HG03520 (cell line): ENCODE results near the gene CACHD1.

Experiments used
- ATAC-seq: cut with Tn5 transposase; IDR thresholded peaks from one replicate; pipeline ENCODE4 v1.9.1; 2021; ENCODE audit warnings: mild to moderate bottlenecking, moderate library complexity; ENCODE audit not compliant: unreplicated experiment

Gene CACHD1

DNA sequence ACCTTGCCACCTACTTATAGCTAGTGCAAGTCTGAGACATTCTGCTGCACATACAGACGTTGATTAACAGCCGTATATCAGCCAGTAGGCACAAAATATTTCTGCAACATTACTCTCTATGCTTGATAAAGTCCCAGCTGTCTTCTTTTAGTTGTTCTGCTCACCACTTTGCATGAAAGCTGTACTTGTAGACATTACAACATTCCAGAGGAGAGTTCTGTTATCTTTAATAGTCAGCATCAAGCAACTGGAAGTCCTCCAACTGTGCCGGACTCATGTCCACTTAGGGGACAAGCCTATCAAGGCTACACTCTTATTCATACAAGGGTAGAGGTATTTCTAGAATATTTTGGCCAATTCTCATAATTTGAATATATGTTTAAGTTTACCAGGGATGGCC is 50.0 kb downstream of the CACHD1 start:
- no peak for ATAC-seq

DNA sequence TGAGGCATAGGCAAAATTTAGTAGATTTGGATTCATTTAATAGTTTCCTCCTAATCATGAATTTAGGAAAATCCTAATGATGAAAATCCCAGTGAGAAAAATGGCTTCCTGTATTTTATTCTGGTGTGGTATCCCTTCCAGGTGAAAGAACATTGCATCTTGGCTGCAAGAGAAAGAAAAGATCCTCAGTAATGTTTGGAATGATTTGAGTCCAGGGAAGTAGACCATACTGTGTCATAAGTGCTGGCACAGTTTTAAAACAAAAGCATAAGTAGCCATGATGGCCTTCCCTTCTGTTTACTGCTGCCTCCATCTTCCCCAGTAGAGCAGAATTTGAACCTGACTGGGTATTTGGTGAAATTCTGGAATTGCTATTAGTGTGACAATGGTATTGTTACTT is 52.8 kb downstream of the CACHD1 start:
- no peak for ATAC-seq

DNA sequence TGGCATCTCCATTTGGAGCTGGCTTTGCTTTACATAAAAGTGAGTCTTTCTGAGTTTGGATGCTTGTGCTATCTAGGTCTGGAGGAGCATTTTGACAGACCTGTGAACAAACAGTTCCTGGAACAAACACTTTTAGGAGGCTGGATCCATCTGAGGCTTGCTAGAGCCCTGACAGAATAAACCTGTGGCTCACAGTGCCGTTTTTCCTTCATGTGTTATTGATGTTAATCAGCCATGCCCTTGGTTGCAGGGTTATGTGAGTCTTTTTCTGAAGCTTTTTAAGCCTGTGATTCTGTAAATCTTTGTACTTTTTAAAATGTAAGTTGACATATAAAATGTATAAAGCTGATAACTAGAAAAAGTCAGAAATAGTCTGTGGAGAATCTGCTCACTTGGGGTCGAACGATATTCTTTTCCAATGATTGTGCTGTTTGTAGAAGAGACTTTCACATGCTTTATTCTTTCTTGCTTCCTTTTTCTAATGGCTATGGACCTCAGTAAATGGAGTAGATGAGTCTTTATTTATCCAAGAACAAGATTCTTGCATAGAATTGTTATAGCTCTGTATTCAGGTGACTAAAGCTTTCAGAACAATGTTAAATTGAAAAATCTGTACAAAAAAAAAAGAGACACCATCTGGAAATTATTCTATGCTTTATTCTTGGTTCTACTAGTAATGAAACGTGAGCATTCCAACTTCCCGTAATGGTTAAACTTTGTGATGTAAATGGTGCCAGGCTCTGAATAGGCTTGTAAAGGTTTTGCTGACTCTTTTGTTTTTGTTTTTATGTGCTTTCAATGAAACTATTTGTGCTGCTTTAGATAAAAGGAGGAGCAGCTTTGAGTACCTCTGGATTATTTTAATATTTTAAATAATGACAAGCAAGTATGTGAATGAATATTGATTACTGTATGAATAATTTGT is 53.7 kb downstream of the CACHD1 start:
- no peak for ATAC-seq

DNA sequence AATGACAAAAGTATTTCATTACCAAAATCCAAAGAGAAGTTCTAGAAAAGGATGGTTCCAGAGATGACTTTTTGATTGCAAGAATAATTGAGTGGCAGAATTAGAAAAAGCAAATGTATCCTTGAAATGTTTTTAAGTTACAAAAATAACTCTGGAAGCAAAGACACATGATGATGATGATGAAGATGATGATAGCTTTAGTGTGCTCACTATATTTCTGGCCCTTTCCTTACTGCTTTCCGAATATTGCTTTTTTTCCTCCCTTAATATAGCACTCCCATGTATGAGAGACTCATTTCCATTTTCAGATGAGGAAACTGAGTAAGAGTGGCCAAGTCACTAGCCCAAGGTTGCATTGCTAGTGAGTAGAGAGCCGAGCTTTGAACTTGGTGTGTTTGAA is 54.7 kb downstream of the CACHD1 start:
- ATAC-seq = no peak

DNA sequence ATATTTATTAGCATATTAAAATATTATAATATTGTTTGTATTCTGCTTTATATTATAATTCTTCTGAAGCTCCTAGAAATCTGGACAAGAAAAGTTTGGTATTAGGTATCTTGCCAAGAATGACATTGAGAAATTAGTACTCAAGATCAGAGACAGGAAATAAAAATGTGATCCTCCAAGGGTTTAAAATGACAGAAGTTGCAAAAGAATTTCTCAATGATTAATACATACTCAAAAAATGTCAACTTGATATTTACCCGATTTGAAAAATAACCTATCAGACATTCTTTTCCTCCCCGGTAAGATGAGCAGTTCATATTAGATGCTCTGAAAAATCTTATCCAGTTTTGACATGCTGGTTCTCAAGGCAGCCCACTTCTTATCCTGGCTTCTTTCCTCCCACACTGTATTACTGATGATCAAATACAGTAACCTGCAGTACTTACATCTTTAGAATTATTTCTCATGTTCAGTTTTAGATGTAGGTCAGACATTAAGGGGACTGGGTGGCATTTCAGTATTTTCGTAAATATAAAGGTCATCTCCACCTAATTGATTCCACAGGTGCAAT is 55.3 kb downstream of the CACHD1 start:
- ATAC-seq = no peak

DNA sequence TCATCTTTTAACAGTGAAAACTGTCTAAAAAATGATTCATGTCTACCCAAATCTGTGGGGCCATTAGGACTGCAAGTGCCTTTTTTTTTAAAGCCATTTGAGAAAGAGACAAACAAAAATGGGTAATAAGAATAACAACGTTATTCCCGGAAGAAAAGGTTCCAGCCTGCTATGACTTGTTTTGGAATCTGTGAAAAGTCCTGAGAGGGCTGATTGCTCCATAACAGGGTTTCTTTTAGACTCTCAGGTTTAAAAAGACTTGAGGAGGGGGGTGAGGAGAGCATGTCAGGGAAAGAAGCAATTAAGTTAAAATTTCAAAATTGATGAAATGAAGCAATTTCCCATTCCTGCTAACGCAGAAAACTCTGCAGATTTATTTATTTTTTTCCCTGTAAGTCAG is 56.4 kb downstream of the CACHD1 start:
- no peak for ATAC-seq

DNA sequence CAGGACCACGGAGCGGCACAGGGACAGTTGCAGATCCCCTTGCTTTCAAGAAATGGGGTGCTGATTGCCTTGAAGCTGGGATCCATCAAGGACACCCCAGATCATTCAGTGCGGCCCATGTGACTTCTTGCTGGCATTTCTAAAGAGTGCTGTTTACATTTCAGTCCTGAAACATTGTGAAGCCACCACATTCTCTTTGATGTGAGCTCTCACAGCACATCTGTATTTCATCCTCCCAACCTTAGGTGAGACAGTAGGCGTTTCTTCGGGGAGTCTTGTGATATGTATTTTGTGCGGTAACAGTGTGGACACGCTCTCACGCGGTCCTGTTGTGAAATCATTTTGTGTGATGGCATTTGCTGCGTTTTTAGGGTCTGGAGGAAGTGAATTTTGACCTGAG is 57.2 kb downstream of the CACHD1 start:
- no peak for ATAC-seq

DNA sequence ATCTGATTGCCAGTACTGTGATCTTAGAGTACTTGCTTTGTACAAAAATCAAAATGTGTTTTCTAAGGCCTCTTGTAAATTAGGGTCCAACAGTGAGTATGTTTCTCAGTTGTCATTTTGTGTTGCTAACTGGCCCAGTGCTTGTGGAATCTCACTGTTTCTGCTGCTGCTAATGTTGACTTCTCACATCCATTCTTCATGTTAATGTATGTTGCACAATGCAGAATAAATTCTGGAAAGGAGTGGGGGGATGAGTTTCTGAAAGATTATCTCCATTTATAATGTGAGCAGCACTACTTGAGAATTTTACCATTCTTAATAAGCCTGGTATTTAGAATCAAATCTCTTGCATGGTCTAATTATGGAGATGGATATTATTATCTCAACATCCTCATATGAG is 57.9 kb downstream of the CACHD1 start:
- ATAC-seq = no peak

DNA sequence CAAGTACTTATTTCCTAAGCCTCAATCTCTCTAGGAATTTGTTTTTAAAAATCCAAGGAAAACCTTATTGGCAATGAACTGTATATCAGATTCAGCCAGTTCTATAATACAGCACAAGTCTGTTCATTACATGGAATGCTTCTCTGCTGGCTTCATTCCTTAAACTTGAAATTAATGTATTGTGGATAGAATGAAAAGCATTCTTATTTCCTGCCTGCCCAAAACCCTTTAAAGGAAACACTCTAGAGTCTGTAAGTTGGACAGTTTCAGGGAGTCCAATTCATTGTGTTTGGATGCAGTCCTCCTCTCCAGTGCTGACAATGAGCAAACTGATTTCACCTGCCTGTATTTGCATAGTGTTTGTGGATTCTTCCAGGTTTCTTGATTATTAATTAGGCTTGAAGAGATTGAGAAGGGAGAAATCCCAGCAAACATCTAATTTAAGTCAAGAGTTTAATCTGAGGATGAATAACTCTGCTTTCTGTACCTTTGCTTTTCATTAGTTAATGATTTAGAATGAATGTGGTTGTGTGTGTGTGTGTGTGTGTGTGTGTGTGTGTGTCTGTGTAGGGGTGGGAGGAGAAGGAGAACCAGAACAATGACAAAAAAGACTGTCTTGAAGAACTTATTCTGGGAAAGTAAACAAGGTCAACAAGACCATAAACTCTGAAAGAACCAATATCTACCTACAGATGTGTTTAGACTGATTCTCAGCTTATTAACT is 61.2 kb downstream of the CACHD1 start:
- ATAC-seq = no peak

DNA sequence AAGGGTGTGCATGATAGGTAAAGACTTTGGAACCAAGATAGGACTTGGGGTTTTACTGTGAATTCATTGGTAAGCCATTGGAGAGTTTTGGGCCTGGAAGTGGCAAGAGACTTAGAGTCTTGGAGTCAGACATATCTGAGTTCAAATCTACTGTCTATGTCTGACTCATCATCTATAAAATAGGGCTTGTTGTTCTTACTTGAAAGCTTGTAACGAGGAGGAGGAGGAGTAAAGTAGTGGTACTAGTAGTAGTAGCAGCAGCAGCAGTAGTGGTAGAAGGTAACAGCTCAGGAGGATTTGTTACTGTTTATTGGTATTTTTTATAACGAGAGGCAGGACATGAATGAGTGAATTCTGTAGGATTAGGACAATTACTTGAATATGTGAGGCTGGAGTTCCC is 62.7 kb downstream of the CACHD1 start:
- ATAC-seq = no peak

DNA sequence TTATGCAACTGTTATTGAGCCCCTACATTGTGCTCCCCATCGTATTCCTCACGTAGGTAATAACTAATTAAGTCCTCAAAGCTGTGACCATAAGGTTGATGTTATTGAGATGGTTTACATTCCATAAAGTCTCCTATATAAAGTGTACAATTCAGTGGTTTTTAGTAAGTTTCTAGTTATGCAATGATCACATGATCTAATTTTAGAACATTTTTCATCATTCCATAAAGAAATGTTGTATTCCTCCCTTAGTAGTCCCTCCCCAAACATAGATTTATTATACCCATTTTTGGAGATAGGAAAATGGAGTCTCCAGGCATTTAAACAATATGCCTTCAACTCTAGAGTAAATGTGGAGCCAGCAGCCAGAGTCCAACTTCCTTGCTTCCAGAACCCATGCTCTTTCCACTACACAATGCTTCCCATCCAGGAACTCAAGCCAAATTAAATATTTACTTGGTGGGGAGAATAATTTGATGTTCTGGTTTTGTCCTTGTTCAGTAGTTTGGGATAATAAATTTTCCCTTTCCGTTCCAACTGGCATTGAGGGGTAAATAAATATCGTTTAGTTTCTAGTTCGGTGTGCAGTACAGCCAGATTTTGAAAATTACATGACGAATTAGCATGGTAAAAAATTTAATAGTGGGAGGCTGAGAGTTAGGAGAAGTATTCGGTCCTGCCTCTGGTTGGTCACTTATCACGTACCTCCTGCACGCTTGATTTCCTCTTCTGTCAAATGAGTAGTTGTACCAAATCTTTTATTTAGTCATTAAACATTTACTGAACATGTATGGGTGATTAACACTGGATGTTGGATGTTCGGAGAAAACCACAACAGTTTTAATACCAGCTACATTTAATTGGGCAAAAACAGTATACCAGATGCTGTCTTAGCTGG is 66.3 kb downstream of the CACHD1 start:
- ATAC-seq = no peak

DNA sequence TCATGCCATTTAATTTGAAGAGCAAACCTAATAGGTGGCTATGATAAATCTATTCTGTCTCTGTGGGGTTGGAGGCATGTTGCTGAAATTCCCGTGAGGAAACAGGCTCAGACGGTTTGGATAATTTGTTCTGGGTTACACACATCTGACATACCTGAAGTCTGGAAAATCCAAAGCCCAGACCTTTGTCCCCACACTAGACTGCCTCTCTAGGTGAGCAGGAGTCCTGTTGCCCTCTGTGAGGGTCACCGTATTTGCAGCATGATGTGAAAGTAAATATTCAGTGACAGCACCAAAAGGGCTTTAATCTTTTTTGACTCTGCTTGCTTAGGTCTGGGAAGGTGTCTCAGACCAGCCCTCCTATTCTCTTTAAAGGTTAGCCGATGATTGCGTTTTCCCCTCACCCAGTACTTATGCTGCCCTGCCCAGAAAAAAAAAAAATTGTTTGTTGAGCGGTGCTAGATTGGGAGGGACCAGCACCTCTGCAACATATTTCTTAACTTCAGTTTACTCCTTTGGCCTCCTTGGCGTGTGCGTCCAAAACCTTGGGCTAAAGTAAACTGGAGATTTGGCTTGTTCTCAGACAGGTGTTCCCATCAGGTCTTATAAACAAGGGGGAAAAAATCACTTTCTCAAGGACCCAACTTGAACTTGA is 67.0 kb downstream of the CACHD1 start:
- ATAC-seq = no peak

DNA sequence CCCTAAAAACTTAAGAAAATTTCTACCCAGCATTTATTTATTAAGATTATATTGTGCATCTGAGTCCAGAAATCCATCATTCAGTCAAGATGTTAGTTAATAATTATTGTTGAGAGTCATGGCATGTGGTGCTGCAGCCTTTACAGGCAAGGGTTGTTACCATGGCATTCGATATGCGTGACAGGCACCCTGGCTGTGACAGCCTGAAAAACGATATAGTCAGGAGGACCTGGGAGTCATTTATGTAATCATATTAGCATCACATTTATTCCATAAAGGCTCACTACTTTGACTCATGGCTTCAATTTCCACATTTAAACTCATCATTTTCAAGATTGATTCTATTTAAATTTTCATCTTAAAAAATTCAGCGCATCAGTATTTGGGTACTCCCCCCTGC is 68.0 kb downstream of the CACHD1 start:
- ATAC-seq = no peak

DNA sequence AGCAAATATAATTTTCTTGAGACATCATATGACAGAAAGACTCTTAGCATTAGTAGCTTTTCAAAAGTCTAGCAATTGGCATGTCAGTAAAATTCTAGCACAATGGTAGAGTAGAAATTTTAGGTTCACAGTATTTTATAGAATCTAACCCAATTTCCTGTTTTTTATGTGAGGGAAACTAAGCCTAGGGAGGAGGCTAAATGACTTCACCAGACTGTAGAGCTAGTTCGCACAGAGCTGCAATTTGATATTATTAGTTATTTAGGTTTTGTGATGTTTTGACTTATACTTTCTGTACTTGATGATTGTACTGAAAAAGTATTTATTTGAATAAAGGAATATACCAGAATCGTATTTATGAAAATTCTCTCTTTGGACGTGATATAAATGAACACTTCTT is 68.5 kb downstream of the CACHD1 start:
- no peak for ATAC-seq

DNA sequence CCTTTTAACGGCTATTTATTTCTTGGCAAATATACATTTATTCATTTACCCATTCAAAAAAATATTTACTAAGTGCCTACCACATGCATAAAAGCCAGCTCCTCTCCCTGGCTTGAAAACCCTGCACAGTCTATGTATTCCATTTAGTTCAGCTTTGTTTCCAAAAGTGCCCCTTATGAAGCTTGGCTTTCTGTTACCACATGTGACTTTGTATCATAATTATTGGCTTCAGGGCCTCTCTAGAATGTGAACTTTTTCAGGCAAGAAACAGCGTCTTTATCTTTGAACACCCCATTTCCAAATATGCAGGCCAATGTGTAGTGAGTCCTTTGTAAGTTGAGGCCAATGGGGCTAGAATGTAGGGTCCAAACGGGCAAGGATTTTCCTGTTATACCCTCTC is 69.4 kb downstream of the CACHD1 start:
- no peak for ATAC-seq

DNA sequence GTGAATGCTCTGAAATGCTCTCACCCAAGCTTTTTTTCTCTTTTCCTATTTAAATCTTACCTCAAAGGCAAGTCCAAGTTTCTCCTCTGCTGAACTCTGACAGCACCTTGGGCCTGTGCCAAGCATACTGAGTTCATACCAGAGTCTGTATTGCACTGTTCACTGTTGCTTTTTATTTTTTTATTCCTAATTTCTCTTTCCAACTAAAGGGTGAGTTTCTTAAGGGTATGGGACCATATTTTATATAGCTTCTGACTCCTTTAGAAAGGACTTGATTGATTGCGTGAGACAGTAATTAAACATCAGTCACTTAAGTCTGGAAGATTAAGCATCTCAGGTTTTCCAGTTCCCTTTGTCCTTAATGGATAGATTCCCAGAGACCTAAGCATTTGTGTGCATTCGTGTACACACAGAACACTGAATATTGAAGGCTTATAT is 69.9 kb downstream of the CACHD1 start:
- ATAC-seq = no peak

DNA sequence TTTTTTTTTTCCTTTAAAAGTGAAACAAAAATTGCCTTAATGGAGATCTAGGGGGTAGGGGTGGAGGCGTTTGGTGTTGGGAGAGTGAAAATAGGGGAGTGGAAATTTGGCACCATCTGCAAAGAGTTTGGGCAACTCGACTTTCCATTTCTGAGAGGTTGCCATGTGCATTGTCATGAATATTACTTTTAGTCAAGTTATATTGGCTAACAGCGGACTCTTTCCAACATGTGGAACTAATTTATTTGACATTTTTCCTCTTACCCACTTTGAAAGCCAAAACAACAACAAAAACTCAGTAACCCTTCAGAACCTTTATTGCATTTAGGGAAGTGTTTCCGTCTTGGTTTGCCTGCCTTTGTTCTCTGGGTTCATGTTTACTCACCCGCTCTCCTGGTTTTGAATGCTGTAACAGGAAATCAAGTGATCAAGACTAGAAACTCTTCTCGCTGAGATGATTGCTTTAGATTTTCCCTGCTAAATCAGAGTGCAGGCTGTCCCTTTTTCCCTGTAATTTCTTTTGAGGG is 70.4 kb downstream of the CACHD1 start:
- ATAC-seq = no peak

DNA sequence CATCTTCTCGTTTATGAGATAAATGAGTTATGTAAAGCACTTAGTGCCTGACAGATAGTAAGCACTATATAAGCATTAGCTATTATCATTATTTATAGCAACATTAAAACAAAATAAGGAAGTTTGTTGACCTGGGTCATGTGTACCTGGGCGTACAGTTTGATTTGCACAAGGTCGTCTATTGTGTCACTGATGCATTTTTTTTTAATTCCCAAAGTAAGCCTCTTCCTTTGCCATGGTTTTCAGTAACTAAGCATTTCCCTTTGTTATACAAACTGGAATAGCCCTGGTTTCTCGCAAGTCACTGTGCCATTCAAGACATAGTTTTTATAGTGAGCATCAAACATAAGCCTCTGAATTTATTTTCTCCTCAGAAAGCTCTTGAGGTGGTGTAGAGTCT is 72.2 kb downstream of the CACHD1 start:
- ATAC-seq = no peak

DNA sequence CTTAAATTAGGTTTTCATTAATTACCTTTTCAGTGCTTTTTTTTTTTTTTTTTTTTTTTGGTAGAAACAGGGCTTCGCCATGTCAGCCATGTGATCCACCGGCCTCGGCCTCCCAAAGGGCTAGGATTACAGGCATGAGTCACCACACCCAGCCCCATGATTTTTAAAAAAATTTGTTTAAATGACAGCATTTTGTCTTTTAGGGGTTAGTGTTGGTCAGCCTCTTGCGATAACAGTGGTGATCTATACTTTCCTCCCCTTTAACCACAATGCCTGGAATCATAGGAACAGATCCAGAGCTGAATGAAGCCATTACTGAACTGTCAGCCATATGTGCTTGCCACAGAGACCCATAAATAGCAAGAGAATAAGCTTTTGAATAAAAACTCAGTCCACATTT is 73.9 kb downstream of the CACHD1 start:
- ATAC-seq = no peak
